GM18519 (cell line): ENCODE data around the gene ELFN1.
"Not testable (repeated sequence)": the region's sequence is repeated elsewhere in the genome, so short reads cannot be mapped to it uniquely, and the experiment has no call there.

Experiments
- ATAC-seq: cut with Tn5 transposase; IDR thresholded peaks from one replicate; pipeline ENCODE4 v1.9.1; 2021; ENCODE audit warnings: mild to moderate bottlenecking, moderate library complexity; ENCODE audit not compliant: unreplicated experiment, low FRiP score

Gene ELFN1

GRCh38 chr7:1706381-1706720 is 36.3 kb downstream of the ELFN1 start:
- ATAC-seq = no peak

DNA sequence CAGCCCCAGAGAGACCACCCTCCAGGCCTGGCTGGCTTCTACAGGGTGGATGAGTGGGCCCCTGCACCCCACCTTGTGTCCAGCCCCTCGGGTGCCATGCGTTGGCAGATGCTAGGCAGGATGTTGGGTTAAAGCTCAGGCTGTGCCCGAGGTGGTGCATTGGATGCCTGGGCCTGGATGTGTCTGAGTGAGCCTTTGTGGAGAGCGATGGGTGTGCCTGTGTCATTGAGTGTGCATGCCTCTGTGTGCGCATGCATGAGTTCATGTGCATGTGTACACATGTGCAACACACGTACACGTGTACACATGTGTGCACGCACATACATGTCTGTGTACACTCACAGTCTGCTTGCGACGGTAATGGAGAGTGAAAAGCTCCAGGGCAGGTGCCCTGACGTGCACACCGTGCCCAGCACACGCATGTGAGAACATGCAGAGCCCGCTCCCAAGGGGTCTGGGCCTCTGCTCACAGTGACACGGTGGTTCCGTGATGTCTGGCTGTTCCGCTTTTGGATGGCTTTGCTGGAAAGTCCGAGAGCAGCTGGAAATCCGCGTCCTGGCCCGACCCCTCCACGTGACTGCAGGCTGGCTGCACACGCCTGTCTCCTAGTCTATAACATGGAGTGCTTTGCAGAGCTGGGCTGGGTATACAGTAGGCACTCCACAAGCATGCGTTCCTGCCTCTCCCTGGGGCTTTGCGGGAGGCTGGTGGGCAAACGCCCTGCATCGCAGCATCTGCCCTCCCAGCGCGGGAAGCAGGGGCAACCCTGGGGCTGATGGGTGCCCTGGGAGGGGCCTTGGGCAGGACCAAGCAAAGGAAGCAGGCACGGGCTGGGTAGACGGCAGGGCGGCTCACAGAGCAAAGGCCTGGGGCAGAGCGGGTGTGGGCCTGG is 36.9 kb downstream of the ELFN1 start:
- ATAC-seq = no peak

DNA sequence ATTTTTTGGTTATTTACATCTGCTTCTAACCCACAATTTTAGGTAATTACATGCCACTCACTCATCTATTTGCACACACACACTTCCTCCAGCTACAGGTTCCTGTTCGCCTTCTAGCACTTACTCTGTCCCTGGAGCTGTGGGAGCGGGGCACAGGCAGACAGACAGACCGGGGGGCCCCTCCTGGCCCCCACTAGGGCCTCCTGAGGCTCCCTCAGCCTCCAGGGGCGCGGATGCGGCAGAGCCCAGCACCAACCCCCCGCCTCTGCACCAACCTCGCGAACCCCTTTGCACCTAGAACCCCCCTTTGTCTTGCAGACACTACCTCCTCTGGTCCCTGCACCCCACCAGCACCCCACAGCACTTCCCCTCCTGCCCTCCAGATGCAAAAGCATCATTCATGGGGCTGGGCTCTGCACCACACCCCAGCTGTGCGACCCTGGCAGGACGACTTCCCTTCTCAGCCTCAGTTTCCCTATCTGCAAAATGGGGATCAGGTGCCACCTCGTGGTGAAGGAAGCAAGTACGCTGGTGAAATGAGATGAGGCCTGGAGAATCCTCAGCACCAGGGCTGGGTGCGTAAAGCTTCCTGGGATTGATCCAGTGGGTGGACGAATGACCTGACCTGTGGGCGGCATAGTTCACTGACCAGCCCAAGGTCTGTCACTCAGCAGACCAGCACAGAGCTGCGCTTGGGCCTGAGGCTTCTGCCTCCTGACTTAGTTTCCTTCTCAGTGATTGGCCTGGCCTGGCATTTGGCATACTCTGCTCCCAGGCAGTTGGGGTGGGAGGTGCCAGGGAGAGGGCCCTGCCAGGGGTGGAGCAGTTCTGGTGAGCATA is 37.9 kb downstream of the ELFN1 start:
- no peak for ATAC-seq

DNA sequence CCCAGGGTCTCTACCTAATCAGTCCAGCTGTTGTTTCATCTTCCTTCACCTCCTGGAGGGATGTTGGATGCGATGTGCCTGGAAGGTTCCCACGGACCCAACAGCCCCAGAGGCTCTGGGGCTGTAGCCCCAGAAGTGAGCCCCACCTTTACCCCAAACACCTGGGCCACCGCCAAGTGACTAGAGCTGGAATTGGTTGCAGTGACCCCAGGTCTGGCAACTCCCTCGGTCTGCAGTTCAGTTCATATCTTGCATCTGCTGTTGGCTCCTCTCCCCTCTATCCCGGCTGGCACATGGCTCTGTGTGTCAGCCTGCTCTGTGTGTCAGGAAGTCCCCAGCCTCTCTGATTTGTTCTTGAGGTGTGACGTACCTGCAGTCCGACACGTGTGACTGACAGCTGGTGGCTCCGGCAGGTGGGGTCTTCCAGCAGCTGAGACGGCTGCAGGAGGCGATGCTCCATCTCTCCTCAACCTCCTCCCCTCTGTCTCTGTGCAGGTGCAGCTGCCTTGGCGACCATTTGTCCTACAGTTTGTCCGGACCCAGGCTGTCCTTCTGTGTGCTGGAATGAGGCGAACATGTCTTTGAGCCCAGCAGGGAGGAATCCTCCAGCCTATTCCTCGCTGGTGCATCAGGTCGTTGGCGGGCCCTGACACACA is 38.6 kb downstream of the ELFN1 start:
- ATAC-seq = no peak

- ATAC-seq = no peak
These were observed 39.2 kb downstream of the ELFN1 start for GRCh38 chr7:1709281-1709680.

- ATAC-seq = no peak
These were observed 39.8 kb downstream of the ELFN1 start for GRCh38 chr7:1709900-1710299.

DNA sequence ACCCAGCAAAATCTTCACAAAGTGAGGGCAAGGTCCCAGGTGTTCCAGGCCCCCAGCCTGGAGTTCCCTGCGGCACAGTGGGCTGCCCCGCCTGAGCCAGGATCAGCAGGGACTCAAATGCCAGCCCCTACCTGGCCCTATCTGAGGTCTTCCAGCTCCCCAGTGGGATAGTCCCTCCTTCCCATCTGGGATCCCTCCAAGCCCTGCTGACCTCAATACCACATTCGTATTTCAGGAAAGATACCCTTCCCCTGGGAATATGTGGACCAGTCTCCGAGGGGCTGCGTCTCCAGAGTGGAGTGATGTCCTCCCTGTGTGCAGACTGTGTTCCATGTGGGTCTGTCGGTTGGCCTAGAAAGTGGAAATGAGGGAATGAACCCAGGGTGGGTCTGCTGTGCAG is 40.9 kb downstream of the ELFN1 start:
- ATAC-seq = no peak

GRCh38 chr7:1712907-1713501 is 42.9 kb downstream of the ELFN1 start:
- ATAC-seq = no peak

DNA sequence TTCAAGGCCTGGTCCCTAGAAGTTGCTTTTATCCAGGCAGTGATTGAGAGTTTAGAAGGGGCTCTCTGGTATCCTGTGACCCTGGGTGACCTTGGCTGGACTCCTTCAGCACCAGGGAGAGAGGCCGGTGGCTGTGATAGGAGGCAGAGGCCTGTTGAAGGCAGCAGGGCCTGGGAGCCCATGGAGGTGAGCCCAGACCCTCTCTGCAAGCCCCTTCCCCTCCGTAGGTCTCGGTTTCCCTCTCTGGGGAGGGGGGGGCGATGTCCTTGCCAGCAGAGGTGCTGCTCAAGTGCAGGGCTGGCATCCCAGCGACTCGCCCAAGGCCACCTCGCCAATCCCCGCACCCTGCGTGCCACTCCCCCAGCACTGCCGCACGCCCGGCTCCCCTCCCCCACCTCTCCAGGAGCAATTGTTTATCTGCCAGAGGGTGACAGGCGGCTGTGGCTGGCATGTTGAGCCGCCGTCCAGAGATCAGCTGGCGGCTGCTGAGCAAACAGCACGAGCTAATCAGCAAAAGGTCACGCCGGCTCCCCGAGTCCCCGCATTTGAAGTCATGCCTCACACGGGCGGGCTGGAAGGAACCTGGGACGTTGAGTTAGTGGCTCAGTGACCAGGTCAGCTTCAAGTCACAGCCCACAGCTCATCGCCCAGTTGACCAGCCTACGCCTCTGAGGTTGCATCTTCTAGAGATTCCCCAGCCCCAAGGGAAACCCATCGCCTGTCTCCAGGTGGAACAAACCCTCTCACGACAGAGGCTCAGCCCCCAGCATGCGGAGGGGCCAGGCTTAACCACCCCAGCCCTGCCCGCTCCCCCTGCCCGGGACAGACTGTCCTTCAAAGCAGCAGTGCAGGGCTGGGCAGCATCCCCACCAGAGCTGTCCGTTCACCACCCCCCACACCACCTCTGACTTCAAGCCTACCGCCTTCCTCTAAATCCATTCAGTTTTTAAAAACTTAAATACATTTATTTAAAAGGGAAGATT is 43.7 kb downstream of the ELFN1 start:
- no peak for ATAC-seq

- no peak for ATAC-seq
These were observed 44.7 kb downstream of the ELFN1 start for GRCh38 chr7:1714583-1715330.

DNA sequence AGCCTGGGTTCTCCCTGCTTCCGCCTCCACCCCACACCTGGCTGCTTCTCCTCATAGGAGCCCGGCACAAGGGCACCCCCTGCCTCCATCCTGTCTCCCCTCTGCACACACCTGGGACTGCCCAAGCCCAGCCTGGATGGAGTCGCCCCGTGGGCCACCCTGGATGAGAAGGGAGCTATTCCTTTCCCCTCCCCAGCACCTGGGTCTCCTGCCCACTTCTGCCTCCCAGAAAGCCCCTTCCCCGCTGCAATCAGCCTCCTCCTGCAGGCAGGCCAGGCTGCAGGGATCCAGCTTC is 45.2 kb downstream of the ELFN1 start:
- no peak for ATAC-seq

DNA sequence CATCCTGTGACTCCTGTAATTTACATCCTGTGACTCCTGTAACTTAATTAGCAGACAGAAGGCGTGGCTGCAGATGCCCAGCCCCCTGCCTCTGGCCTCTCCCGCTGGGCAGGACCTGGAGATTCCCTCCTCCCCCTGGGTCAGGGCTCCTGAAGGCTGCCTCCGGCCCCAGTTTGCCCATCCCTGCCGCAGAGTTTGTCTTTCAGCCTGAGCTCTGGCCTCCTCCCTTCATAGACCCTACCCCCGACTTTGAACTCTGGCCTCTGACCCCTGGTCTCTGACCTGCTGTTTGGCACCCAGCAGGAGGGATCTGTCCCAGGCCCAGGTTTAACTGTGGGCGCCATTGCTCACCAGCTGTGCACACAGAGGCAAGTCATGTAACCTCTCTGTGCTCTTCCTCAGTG is 45.6 kb downstream of the ELFN1 start:
- ATAC-seq = no peak

DNA sequence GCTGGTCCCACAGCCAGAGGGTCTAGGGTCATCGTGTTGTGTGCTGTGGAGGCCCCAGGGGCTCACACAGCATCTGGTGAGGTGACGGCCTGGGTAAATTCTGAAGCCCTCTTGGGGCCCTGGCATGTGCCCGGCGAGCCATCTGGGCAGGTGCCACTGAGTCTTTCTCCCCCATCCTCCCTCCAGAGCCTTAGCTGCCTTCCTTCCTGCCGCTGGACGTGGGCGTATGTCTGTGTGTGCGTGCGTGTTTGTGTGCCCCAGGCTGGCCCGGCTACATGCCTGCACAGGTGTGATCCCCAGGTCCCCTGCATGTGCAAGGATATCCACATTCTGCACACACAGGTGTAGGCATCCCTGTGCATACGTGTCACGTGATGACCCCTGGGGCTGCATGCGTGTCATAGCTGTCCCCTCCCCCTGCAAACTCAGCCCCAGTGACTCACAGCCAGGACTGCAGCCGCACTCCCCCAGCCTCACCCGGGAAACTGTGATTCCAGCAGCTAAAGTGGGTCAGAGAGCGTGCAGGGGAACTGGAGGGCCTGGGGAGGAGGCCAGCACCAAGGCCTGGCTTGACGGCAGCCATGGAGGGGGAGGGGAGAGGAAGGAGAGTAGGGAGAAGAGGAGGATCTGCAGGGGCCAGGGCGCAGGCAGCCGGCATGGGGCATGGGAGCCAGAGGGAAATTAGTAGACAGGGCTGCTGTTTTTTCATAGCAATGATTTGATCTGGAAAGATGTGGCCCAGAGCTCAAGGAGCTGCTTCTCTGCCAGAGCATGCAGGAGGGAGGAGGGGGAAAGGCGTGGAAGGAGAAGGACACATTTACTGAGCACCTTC is 46.4 kb downstream of the ELFN1 start:
- no peak for ATAC-seq

- no peak for ATAC-seq
These were observed 47.0 kb downstream of the ELFN1 start for GRCh38 chr7:1717095-1717483.

DNA sequence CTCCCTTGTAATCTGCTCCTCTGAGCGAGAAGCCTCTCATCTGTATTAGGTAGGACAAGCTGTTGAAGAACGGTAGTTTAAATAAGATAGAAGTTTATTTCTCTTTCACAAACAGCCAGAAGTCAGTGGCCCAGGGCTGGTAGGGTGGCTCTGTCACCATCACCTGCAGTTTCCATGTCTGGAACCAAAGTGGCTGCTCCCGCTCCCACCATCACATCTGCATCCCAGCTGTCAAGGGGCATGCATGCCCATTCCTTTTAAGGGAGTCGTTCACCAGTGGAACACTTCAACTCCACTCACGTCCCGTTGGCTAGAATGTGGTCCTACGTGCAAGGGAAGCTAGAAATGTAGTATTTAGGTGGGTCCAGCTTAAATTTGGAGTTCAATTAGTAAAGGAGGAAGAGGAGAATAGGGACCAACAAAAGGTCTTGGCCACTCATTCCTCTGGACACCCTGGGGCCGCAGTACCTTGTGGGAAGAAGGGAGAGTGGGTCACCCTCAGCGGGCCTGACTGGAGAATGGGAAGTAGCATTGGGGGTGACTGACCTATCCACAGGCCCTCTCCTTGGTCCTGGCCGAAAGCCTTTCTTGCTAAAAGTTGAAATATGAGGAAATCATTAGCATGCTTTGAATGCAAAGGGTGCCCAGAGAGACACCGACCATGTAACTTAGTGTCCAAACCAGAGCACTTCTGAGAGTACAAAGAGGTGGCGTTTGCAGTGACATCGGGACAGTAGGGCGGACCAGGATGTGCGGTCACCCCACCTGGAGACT is 48.0 kb downstream of the ELFN1 start:
- no peak for ATAC-seq

- ATAC-seq = not testable (repeated sequence)
These were observed 48.8 kb downstream of the ELFN1 start for GRCh38 chr7:1718850-1719249.

DNA sequence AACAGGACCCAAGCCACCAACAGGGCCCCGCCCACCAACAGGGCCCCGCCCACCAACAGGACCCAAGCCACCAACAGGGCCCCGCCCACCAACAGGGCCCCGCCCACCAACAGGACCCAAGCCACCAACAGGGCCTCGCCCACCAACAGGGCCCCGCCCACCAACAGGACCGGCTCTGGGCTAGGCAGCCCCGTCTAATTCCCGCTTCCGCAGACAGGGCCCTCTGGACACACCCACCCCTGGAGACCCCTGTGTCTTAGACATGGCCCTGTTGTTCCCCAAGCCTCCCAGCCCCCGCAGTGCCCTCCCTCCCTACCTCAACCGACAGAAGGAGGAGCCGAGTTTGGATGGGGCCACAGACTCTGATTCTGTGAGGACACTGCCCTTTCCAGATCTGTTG is 49.2 kb downstream of the ELFN1 start:
- ATAC-seq = not testable (repeated sequence)

GRCh38 chr7:1719913-1720312 is 49.8 kb downstream of the ELFN1 start:
- ATAC-seq = no peak
